H1 (cell line): ENCODE measurements around the gene IKZF2. TPM values are rescaled to one million over a fixed set of nuclear protein-coding genes. Genes with fewer than 3 reads are reported as not detected.

Experiments used
- CTCF ChIA-PET: fragments of 300-600 bp; sonication (Branson Sonifier 250); formaldehyde crosslinking; loops from one replicate; lab custom pipeline; 2021; ENCODE audit not compliant: partially characterized antibody; lab: Charles Lee
- POLR2A ChIA-PET: fragments of 300-600 bp; sonication (Branson Sonifier 250); formaldehyde crosslinking; loops from one replicate; lab custom pipeline; 2021; ENCODE audit warnings: inconsistent platforms; ENCODE audit not compliant: partially characterized antibody; lab: Charles Lee
- DNase-seq, 2 experiments: peaks; one replicate each; pipeline versions ENCODE4 v3.0.0 to v3.0.0-alpha.2; 2010 to 2022; ENCODE audit warnings: low spot score in 2 of 2, low read depth in 1 of 2, mixed read lengths in 1 of 2
- FAIRE-seq: peaks from 2 replicates; lab custom pipeline; 2011; peaks lifted over from hg19 to GRCh38; lab: Jason Lieb, UNC
- H2AFZ ChIP-seq: 2 replicates; pipeline ENCODE4 v1.8.1; 2012; ENCODE audit warnings: low read length, inconsistent platforms
- H2AK5ac ChIP-seq: 2 replicates; pipeline ENCODE4 v1.6.1; 2013; ENCODE audit warnings: low read depth, low read length
- H2BK120ac ChIP-seq: replicated peaks from 2 replicates; pipeline ENCODE3; 2013; ENCODE audit warnings: low read depth, low read length, inconsistent platforms
- H2BK12ac ChIP-seq: 2 replicates; pipeline ENCODE4 v1.6.1; 2013; ENCODE audit warnings: low read depth, low read length
- H2BK15ac ChIP-seq: 2 replicates; pipeline ENCODE4 v1.6.1; 2013; ENCODE audit warnings: low read length
- H2BK20ac ChIP-seq: 2 replicates; pipeline ENCODE4 v1.6.1; 2013; ENCODE audit warnings: low read length
- H2BK5ac ChIP-seq: 2 replicates; pipeline ENCODE4 v1.6.1; 2013; ENCODE audit warnings: low read depth, low read length
- H3K14ac ChIP-seq: 2 replicates; pipeline ENCODE4 v1.6.1; 2013; ENCODE audit warnings: inconsistent platforms; ENCODE audit not compliant: insufficient read length
- H3K18ac ChIP-seq: 2 replicates; pipeline ENCODE4 v1.6.1; 2013; ENCODE audit warnings: low read length; ENCODE audit errors: extremely low read depth
- H3K23ac ChIP-seq: 2 replicates; pipeline ENCODE4 v1.6.1; 2013; ENCODE audit warnings: inconsistent platforms; ENCODE audit not compliant: insufficient read length
- H3K23me2 ChIP-seq: 2 replicates; pipeline ENCODE4 v1.6.1; 2013; ENCODE audit warnings: low read depth, low read length
- H3K27ac ChIP-seq: 2 replicates; pipeline ENCODE4 v1.6.1; 2011; ENCODE audit warnings: low read depth, low read length, inconsistent platforms
- H3K27me3 ChIP-seq, 4 experiments: replicated peaks in 1 of 4; 1 replicate in 1 of 4; 2 replicates in 3 of 4; pipeline versions ENCODE4 v1.6.1 to v1.8.1; 2011 to 2013; ENCODE audit warnings: low read length in 3 of 4, mild to moderate bottlenecking in 3 of 4, inconsistent platforms in 2 of 4, mixed read lengths in 2 of 4, moderate library complexity in 1 of 4; ENCODE audit not compliant: control insufficient read depth in 3 of 4, insufficient read depth in 3 of 4; ENCODE audit errors: extremely low read depth in 1 of 4
- H3K36me3 ChIP-seq, 4 experiments: 2 replicates each; pipeline versions ENCODE4 v1.6.1 to v1.8.1; 2011 to 2013; ENCODE audit warnings: mild to moderate bottlenecking in 4 of 4, low read length in 3 of 4, moderate library complexity in 2 of 4, control low read depth in 1 of 4, inconsistent platforms in 1 of 4; ENCODE audit not compliant: insufficient read depth in 4 of 4, control insufficient read depth in 2 of 4
- H3K4ac ChIP-seq: replicated peaks from 2 replicates; pipeline ENCODE3; 2013; ENCODE audit warnings: low read length, low read depth, mixed read lengths, inconsistent platforms; ENCODE audit not compliant: insufficient read length
- H3K4me1 ChIP-seq, 4 experiments: replicated peaks in 1 of 4; 1 replicate in 1 of 4; 2 replicates in 3 of 4; pipeline versions ENCODE4 v1.6.1 to v1.8.1; 2011 to 2013; ENCODE audit warnings: low read length in 3 of 4, inconsistent platforms in 2 of 4, mixed read lengths in 1 of 4; ENCODE audit not compliant: insufficient read depth in 4 of 4, control insufficient read depth in 3 of 4
- H3K4me2 ChIP-seq, 2 experiments: 2 replicates each; pipeline versions ENCODE4 v1.6.1 to v1.8.1; 2011 to 2013; ENCODE audit warnings: low read depth in 2 of 2, low read length in 2 of 2, control low read depth in 1 of 2, inconsistent platforms in 1 of 2, mild to moderate bottlenecking in 1 of 2; ENCODE audit not compliant: insufficient read depth in 1 of 2
- H3K4me3 ChIP-seq, 4 experiments: fragments of 200-600, 300-600 bp in 1 of 4; sonication (generic), shearing (Covaris generic), sonication (Bioruptor Twin) in 1 of 4; 2 replicates each; pipeline versions ENCODE4 v1.5.1 to v1.8.1; 2011 to 2016; ENCODE audit warnings: low read length in 4 of 4, low read depth in 3 of 4, control low read depth in 2 of 4, inconsistent platforms in 2 of 4, mild to moderate bottlenecking in 2 of 4, mixed read lengths in 1 of 4, moderate library complexity in 1 of 4; ENCODE audit not compliant: insufficient read depth in 2 of 4; ENCODE audit errors: extremely low read depth in 1 of 4
- H3K56ac ChIP-seq: replicated peaks from 2 replicates; pipeline ENCODE3; 2013; ENCODE audit warnings: low read depth, mild to moderate bottlenecking, mixed read lengths, low read length, inconsistent platforms; ENCODE audit not compliant: insufficient read length
- H3K79me1 ChIP-seq: 2 replicates; pipeline ENCODE4 v1.6.1; 2013; ENCODE audit warnings: low read depth, low read length, control low read depth
- H3K79me2 ChIP-seq, 2 experiments: 2 replicates each; pipeline versions ENCODE4 v1.6.1 to v1.8.1; 2012 to 2013; ENCODE audit warnings: low read length in 2 of 2, mild to moderate bottlenecking in 2 of 2, inconsistent platforms in 1 of 2; ENCODE audit not compliant: insufficient read depth in 2 of 2, control insufficient read depth in 1 of 2
- H3K9ac ChIP-seq, 4 experiments: replicated peaks in 1 of 4; 1 replicate in 1 of 4; 2 replicates in 3 of 4; pipeline versions ENCODE4 v1.6.1 to v1.8.1; 2011 to 2013; ENCODE audit warnings: low read depth in 3 of 4, low read length in 3 of 4, control low read depth in 2 of 4, mild to moderate bottlenecking in 2 of 4, moderate library complexity in 2 of 4, inconsistent platforms in 1 of 4; ENCODE audit errors: extremely low read depth in 1 of 4
- H3K9me3 ChIP-seq, 2 experiments: 2 replicates each; pipeline versions ENCODE4 v1.6.1 to v1.8.1; 2012 to 2013; ENCODE audit warnings: mild to moderate bottlenecking in 2 of 2, moderate library complexity in 2 of 2, control low read depth in 1 of 2, inconsistent platforms in 1 of 2, low read depth in 1 of 2, low read length in 1 of 2, mixed read lengths in 1 of 2; ENCODE audit not compliant: insufficient read depth in 2 of 2
- H4K20me1 ChIP-seq, 2 experiments: replicated peaks in 1 of 2; 2 replicates each; pipeline versions ENCODE3 to v1.8.1; 2011 to 2013; ENCODE audit warnings: inconsistent platforms in 2 of 2, low read length in 2 of 2, mild to moderate bottlenecking in 1 of 2; ENCODE audit not compliant: insufficient read depth in 2 of 2, control insufficient read depth in 1 of 2
- H4K5ac ChIP-seq: 2 replicates; pipeline ENCODE4 v1.6.1; 2013; ENCODE audit warnings: low read length, low read depth, mixed read lengths, inconsistent platforms; ENCODE audit not compliant: insufficient read length
- H4K8ac ChIP-seq: 2 replicates; pipeline ENCODE4 v1.8.0; 2013; ENCODE audit warnings: mild to moderate bottlenecking, moderate library complexity, low read length, inconsistent platforms; ENCODE audit not compliant: insufficient read depth; ENCODE audit errors: extremely low read depth
- H4K91ac ChIP-seq: replicated peaks from 2 replicates; pipeline ENCODE3; 2013; ENCODE audit warnings: low read length, mixed read lengths, inconsistent platforms; ENCODE audit not compliant: insufficient read length
- BACH1 ChIP-seq: IDR thresholded peaks from 2 replicates; pipeline ENCODE4 v1.6.1; 2012; ENCODE audit warnings: low read length, improper control_type of control experiment
- CREB1 ChIP-seq: IDR thresholded peaks from 2 replicates; pipeline ENCODE4 v1.6.1; 2012; ENCODE audit warnings: inconsistent platforms
- EP300 ChIP-seq, 2 experiments: IDR thresholded peaks; 1 replicate in 1 of 2; 2 replicates in 1 of 2; pipeline ENCODE4 v1.6.1; 2011 to 2012; ENCODE audit warnings: low read depth in 2 of 2, low read length in 2 of 2, mild to moderate bottlenecking in 2 of 2, borderline replicate concordance in 1 of 2, inconsistent platforms in 1 of 2, moderate library complexity in 1 of 2
- FOSL1 ChIP-seq: IDR thresholded peaks from 2 replicates; pipeline ENCODE4 v1.6.1; 2011; ENCODE audit warnings: mild to moderate bottlenecking, low read depth, low read length, moderate library complexity; ENCODE audit not compliant: insufficient read depth
- GABPA ChIP-seq: IDR thresholded peaks from 2 replicates; pipeline ENCODE4 v1.6.1; 2011; ENCODE audit warnings: mild to moderate bottlenecking, low read length, moderate library complexity, borderline replicate concordance; ENCODE audit not compliant: insufficient read depth
- GTF2F1 ChIP-seq: IDR thresholded peaks from 2 replicates; pipeline ENCODE4 v1.6.1; 2012; ENCODE audit warnings: low read depth, low read length, improper control_type of control experiment, borderline replicate concordance
- JUN ChIP-seq: IDR thresholded peaks from 2 replicates; pipeline ENCODE4 v1.6.1; 2011; ENCODE audit warnings: low read depth, mild to moderate bottlenecking, improper control_type of control experiment, low read length
- POU5F1 ChIP-seq: IDR thresholded peaks from 2 replicates; pipeline ENCODE4 v1.6.1; 2011; ENCODE audit warnings: low read depth, mild to moderate bottlenecking, low read length, moderate library complexity
- RNF2 ChIP-seq: fragments of 200-900, 300-1000 bp; sonication (generic); IDR thresholded peaks from 2 replicates; pipeline ENCODE4 v1.7.1; 2016; ENCODE audit warnings: borderline replicate concordance, low read depth, mild to moderate bottlenecking, antibody characterized with exemption, low read length; ENCODE audit not compliant: poor library complexity, severe bottlenecking; ENCODE audit errors: missing control alignments
- SUZ12 ChIP-seq: fragments of 200-600 bp; sonication (generic); IDR thresholded peaks from 2 replicates; pipeline ENCODE4 v1.6.1; 2012; ENCODE audit warnings: mild to moderate bottlenecking, inconsistent platforms, low read length, moderate library complexity, mixed read lengths
- TBP ChIP-seq: IDR thresholded peaks from 2 replicates; pipeline ENCODE4 v1.6.1; 2011; ENCODE audit warnings: low read depth, low read length, improper control_type of control experiment
- TCF12 ChIP-seq: IDR thresholded peaks from 2 replicates; pipeline ENCODE4 v1.6.1; 2011; ENCODE audit warnings: low read depth, mild to moderate bottlenecking, low read length
- WGBS, 2 experiments: shearing (Covaris generic) in 1 of 2; methylation state at CpG; one replicate each; pipeline versions ENCODE4 v1.1.6 to v1.1.7; 2013 to 2015; ENCODE audit warnings: low lambda C conversion rate in 2 of 2, mixed read lengths in 2 of 2, inconsistent platforms in 1 of 2, low coverage in 1 of 2, missing lambda C conversion rate in 1 of 2; ENCODE audit not compliant: insufficient replicate concordance in 2 of 2, insufficient coverage in 1 of 2, insufficient read length in 1 of 2; ENCODE audit errors: extremely low coverage in 1 of 2, missing lambda C conversion rate in 1 of 2; 5-methylcytosine and 5-hydroxymethylcytosine counted together
- polyA plus RNA-seq, 7 experiments: library from polyadenylated mRNA; depleted of rRNA in 3 of 7; stranded (reverse) in 5 of 7; unstranded in 2 of 7; fragments of >200 nt in 5 of 7; fragments of 200-250 nt in 2 of 7; gene quantifications; 1 replicate in 5 of 7; 2 replicates in 1 of 7; 4 replicates in 1 of 7; pipeline versions ENCODE4 v1.2.1 to v1.2.3, GENCODE V29; 2011 to 2013; ENCODE audit warnings: missing spikeins in 2 of 7, mixed read lengths in 2 of 7
- total RNA-seq: library from RNA; stranded (reverse); fragmentation: NEBNext Ultra II Directional; extraction: Animal tissue kit (Norgen Biotek cat#: 25700); gene quantifications from 2 replicates; pipeline ENCODE4 v1.2.1, GENCODE V29; 2021

Gene IKZF2
- total and polyA plus RNA-seq, 2 of the 8 experiments (the other 6 are each of a cell fraction or from before 2014, with no cell fraction given), result 1.7 to 4.4 TPM

DNA sequence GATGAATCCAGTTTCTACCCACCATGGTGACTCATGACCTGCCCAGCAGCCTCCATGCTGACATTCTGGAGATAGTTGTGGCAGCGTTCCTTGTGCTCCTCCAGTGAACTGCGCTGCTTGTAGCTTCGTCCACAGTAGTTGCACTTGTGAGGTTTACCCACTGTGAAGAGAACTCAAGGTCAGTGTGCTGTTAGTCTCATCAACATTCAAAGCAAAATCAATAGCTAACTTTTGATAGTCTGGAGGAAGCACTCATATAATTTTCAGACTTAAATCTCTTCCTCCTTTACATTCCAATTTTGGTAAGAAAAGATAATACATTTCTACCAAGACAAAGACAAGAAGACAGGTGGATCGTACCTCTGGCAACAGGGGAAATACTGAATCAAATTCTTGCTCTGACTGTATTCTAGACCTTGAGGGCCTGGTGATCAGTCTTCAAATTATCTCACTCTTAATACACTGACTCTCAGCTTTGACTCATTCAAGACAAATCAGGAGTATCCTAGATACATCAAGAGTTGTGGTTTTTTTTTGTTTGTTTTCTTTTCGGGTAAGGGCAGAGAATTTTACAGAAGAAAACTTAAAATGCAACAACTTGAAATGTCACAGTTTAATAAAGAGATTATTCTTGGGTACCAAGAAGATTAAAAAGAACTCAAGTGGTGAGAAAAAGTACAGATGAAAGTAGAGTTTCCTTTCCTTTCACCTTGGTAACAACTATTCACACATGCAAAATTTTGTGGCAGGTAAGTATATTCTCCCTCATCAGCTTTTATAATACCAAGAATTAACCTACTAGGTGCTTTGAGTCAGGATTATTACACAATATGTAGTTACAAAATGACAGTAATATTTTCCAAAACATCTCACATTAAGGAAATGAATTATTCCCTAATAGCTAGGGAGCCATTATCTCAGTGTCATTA is 129.2 kb downstream of the IKZF2 start:
- Histone ChIP-seq H4K5ac (no peak overlapping the region), H3K56ac (no peak overlapping the region), H3K9ac (no peak overlapping the region), H3K4ac (no peak overlapping the region), H4K8ac (no peak overlapping the region), H2BK12ac (no peak overlapping the region), H3K27ac (no peak overlapping the region), H2BK120ac (no peak overlapping the region), H2BK15ac (no peak overlapping the region), H2BK5ac (no peak overlapping the region), H4K91ac (no peak overlapping the region), H4K20me1 (no peaks in the 10 kb centered on the region), H3K79me1 (no peaks in the 10 kb centered on the region), H3K18ac (no peak overlapping the region), H3K9me3 (no peaks in the 10 kb centered on the region), H3K4me3 (no peak overlapping the region), H2AK5ac (no peak overlapping the region), H3K27me3 (no peaks in the 10 kb centered on the region), H3K4me2 (no peak overlapping the region), H3K4me1 (no peaks in the 10 kb centered on the region), H3K14ac (no peak overlapping the region), H3K23ac (no peak overlapping the region), H3K36me3 (no peaks in the 10 kb centered on the region), H3K23me2 (no peaks in the 10 kb centered on the region), H2AFZ (no peak overlapping the region), H3K79me2 (no peaks in the 10 kb centered on the region), H2BK20ac (no peak overlapping the region)
- DNase-seq, result no peak
- POLR2A ChIA-PET, result no interaction called here
- 92% methylated on average over 5 of the region's 5 CpGs; no CpG with 5 or more reads in 1 of the 2 experiments for WGBS, 2 experiments
- no peak for FAIRE-seq
- CTCF ChIA-PET, result interaction anchor here (1.7 kb wide), 1 partner anchor 158 kb away, joined by 4 read pairs; no protein-coding TSS in a partner anchor
- TF ChIP-seq TBP, result no peak
- TF ChIP-seq BACH1, result no peak
- no peak for TF ChIP-seq GTF2F1
- TF ChIP-seq RNF2, result no peak
- no peak for TF ChIP-seq TCF12
- TF ChIP-seq POU5F1, result no peak
- TF ChIP-seq FOSL1, result no peak
- TF ChIP-seq JUN, result no peak
- no peak for TF ChIP-seq CREB1
- TF ChIP-seq EP300 (IDR thresholded peaks at IDR 0.05; ENCODE audit: borderline replicate concordance in 1 of 2, low read depth in 2 of 2, low read length in 2 of 2), result no peak
- no peak for TF ChIP-seq GABPA
- no peak for TF ChIP-seq SUZ12
